ENCODE results near the gene CNBP. TPM values are rescaled to one million over a fixed set of nuclear protein-coding genes. Genes with fewer than 3 reads are reported as not detected.

Gene CNBP
- total and polyA plus RNA-seq, 2 of the 13 experiments (the other 11 are each of a cell fraction or from before 2014, with no cell fraction given), result 282 to 354 TPM

GRCh38 chr3:129224984-129225393 lies 41.3 kb upstream of the CNBP start (continued):
- TF ChIP-seq ZNF432 (CRISPR knock-in tag; IDR thresholded peaks at IDR 0.05; ENCODE audit: borderline replicate concordance) (no peak), U2AF2 (IDR thresholded peaks at IDR 0.05; ENCODE audit: low read depth, low read length) (no peak), EP300 (IDR thresholded peaks at IDR 0.05; ENCODE audit: low read depth in 2 of 2, low read length in 2 of 2) (peak in 1 of 2 experiments; percentile 73; a peak in 3 of 4 replicates), EP300 (CRISPR knock-in tag; IDR thresholded peaks at IDR 0.05; ENCODE audit: borderline replicate concordance) (0 out of 2 replicates have a peak, but pooled peaks have one; percentile 33), ZNF569 (CRISPR knock-in tag; IDR thresholded peaks at IDR 0.05; ENCODE audit: borderline replicate concordance) (no peak), HNF4A (CRISPR knock-in tag; IDR thresholded peaks at IDR 0.05) (peak; percentile 97), JUND (CRISPR knock-in tag; IDR thresholded peaks at IDR 0.05) (no peak), BORCS8-MEF2B (CRISPR knock-in tag; IDR thresholded peaks at IDR 0.05) (peak; percentile 53; the same call in 1 of the 2 replicates), ZSCAN20 (CRISPR knock-in tag; IDR thresholded peaks at IDR 0.05; ENCODE audit: borderline replicate concordance) (no peak), ZNF883 (CRISPR knock-in tag; IDR thresholded peaks at IDR 0.05; ENCODE audit: not compliant biosample characterization) (no peak), NPAS2 (CRISPR knock-in tag; IDR thresholded peaks at IDR 0.05; ENCODE audit: borderline replicate concordance) (no peak), ZNF546 (CRISPR knock-in tag; conservative IDR thresholded peaks at IDR 0.05) (no peak), ATAD3A (CRISPR knock-in tag; IDR thresholded peaks at IDR 0.05) (no peak), ZNF30 (CRISPR knock-in tag; IDR thresholded peaks at IDR 0.05) (no peak), ZBTB20 (CRISPR knock-in tag; IDR thresholded peaks at IDR 0.05; ENCODE audit: borderline replicate concordance, low read depth) (no peak), ZNF20 (CRISPR knock-in tag; IDR thresholded peaks at IDR 0.05) (no peak), ZBTB46 (CRISPR knock-in tag; IDR thresholded peaks at IDR 0.05; ENCODE audit: borderline replicate concordance) (no peak)
- TF ChIP-seq, protein P1, sequence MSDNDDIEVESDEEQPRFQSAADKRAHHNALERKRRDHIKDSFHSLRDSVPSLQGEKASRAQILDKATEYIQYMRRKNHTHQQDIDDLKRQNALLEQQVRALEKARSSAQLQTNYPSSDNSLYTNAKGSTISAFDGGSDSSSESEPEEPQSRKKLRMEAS (IDR thresholded peaks at IDR 0.05), result peak; percentile 65
- TF ChIP-seq, protein P2, sequence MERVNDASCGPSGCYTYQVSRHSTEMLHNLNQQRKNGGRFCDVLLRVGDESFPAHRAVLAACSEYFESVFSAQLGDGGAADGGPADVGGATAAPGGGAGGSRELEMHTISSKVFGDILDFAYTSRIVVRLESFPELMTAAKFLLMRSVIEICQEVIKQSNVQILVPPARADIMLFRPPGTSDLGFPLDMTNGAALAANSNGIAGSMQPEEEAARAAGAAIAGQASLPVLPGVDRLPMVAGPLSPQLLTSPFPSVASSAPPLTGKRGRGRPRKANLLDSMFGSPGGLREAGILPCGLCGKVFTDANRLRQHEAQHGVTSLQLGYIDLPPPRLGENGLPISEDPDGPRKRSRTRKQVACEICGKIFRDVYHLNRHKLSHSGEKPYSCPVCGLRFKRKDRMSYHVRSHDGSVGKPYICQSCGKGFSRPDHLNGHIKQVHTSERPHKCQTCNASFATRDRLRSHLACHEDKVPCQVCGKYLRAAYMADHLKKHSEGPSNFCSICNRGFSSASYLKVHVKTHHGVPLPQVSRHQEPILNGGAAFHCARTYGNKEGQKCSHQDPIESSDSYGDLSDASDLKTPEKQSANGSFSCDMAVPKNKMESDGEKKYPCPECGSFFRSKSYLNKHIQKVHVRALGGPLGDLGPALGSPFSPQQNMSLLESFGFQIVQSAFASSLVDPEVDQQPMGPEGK (CRISPR knock-in tag; IDR thresholded peaks at IDR 0.05), result 0 out of 2 replicates have a peak, but pooled peaks have one; percentile 41
- TF ChIP-seq, protein P3, sequence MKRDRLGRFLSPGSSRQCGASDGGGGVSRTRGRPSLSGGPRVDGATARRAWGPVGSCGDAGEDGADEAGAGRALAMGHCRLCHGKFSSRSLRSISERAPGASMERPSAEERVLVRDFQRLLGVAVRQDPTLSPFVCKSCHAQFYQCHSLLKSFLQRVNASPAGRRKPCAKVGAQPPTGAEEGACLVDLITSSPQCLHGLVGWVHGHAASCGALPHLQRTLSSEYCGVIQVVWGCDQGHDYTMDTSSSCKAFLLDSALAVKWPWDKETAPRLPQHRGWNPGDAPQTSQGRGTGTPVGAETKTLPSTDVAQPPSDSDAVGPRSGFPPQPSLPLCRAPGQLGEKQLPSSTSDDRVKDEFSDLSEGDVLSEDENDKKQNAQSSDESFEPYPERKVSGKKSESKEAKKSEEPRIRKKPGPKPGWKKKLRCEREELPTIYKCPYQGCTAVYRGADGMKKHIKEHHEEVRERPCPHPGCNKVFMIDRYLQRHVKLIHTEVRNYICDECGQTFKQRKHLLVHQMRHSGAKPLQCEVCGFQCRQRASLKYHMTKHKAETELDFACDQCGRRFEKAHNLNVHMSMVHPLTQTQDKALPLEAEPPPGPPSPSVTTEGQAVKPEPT (CRISPR knock-in tag; IDR thresholded peaks at IDR 0.05; ENCODE audit: low read depth), result 0 out of 2 replicates have a peak, but pooled peaks have one; percentile 65
- TF ChIP-seq, protein P4, sequence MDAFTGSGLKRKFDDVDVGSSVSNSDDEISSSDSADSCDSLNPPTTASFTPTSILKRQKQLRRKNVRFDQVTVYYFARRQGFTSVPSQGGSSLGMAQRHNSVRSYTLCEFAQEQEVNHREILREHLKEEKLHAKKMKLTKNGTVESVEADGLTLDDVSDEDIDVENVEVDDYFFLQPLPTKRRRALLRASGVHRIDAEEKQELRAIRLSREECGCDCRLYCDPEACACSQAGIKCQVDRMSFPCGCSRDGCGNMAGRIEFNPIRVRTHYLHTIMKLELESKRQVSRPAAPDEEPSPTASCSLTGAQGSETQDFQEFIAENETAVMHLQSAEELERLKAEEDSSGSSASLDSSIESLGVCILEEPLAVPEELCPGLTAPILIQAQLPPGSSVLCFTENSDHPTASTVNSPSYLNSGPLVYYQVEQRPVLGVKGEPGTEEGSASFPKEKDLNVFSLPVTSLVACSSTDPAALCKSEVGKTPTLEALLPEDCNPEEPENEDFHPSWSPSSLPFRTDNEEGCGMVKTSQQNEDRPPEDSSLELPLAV (CRISPR knock-in tag; conservative IDR thresholded peaks at IDR 0.05; ENCODE audit: low read depth), result no peak

All from HepG2 (cell line).